GM12891 (cell line): ENCODE data around the gene UPF1.

ENCODE experiments used
- POLR2A ChIP-seq: IDR thresholded peaks from 2 replicates; pipeline ENCODE4 v1.6.1; 2011; ENCODE audit warnings: low read depth, low read length, control low read depth
- POLR2AphosphoS5 ChIP-seq: IDR thresholded peaks from 2 replicates; pipeline ENCODE4 v1.6.1; 2011; ENCODE audit warnings: low read depth, low read length, control low read depth
- POU2F2 ChIP-seq: IDR thresholded peaks from 2 replicates; pipeline ENCODE4 v1.6.1; 2011; ENCODE audit warnings: low read depth, mild to moderate bottlenecking, control low read depth, low read length, moderate library complexity
- SPI1 ChIP-seq: IDR thresholded peaks from 2 replicates; pipeline ENCODE4 v1.6.1; 2011; ENCODE audit warnings: low read depth, low read length, control low read depth
- TAF1 ChIP-seq: IDR thresholded peaks from 2 replicates; pipeline ENCODE4 v1.6.1; 2011; ENCODE audit warnings: low read depth, low read length, control low read depth

DNA sequence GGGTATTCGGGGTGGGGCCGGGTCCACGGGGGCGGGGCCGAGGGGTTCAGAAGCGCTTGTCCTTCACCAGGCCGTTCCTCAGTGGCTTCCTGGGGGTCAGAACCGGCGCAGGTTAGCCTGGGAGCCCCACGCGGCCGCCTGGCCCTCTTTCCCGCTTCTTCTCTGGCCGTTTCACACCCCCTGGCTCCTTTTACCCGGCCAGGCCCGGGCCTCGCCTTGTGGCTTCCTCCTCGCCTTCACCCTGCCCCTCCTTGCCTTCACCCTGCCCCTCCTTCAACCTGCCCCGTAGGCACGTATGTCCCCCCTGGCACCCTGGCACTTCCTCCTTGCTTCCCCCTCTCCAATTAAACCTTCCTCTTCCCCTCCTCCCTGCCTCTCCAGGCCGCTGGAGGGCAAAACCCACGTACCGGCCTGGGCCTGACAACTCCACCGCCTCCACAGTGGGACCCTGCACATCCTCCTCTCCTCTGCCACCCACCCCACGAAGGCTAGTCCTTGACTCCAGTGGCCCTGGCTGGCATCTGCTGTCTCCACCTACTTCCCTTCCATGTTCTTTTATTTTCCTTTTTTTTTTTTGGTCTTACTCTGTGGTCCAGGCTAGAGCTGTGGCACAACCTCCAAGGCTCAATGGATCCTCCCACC is 38.9 kb downstream of the UPF1 start:
- TF ChIP-seq TAF1 (no peak), POLR2AphosphoS5 (no peak), POLR2A (no peak), POU2F2 (no peak), SPI1 (no peak)
